ENCODE results near the gene WDR72. TPM values are rescaled to one million over a fixed set of nuclear protein-coding genes. Genes with fewer than 3 reads are reported as not detected.

Gene WDR72
- total RNA-seq, 2 experiments from 2014 or later = not detected

- no peaks in the 10 kb centered on the region for H3K79me2 ChIP-seq (ENCODE audit: insufficient read depth, low read depth, low read length)
- CTCF ChIA-PET (ENCODE audit: unreplicated experiment) = no interaction called here
- BruUV-seq (replicated peaks) = no TSS peak
- H4K20me1 ChIP-seq (ENCODE audit: insufficient read depth, low read length) = no peaks in the 10 kb centered on the region
- no peaks in the 10 kb centered on the region for H3K4me1 ChIP-seq (ENCODE audit: insufficient read depth, low read length, poor library complexity, severe bottlenecking)
- H3K36me3 ChIP-seq (ENCODE audit: insufficient read depth, low read length) = no peaks in the 10 kb centered on the region
- no peak overlapping the region for H3K4me2 ChIP-seq (ENCODE audit: low read length)
- no peak for DNase-seq (ENCODE audit: low spot score)
- POLR2A ChIA-PET = interaction anchor here (0.6 kb wide), 1 partner anchor 258 kb away, joined by 4 read pairs; no protein-coding TSS in a partner anchor
- H3K27ac ChIP-seq (ENCODE audit: low read depth, low read length, poor library complexity, severe bottlenecking) = no peak overlapping the region
- H3K9me3 ChIP-seq (ENCODE audit: low read length) = no peaks in the 10 kb centered on the region
- TF ChIP-seq CTCF (conservative IDR thresholded peaks at IDR 0.05; ENCODE audit: low read length) = no peak
- no peak for TF ChIP-seq EZH2phosphoT487 (IDR thresholded peaks at IDR 0.05; ENCODE audit: borderline replicate concordance, low read depth, low read length)
- no peak overlapping the region for H3K4me3 ChIP-seq (ENCODE audit: low read depth, low read length, poor library complexity, severe bottlenecking)
- H3K9me2 ChIP-seq (ENCODE audit: insufficient read depth, low read length) = no peaks in the 10 kb centered on the region
- intact Hi-C loops (cut with micrococcal nuclease; ENCODE audit: unreplicated experiment) = no loop called here
- H2AFZ ChIP-seq (ENCODE audit: low read length) = no peak overlapping the region
Measured at GRCh38 chr15:53634517-53635106, 124.9 kb downstream of the WDR72 start.

GRCh38 chr15:53627279-53627678 is 132.2 kb downstream of the WDR72 start:
- ChIA-PET POLR2A (no interaction called here), CTCF (ENCODE audit: unreplicated experiment) (no interaction called here)
- Histone ChIP-seq H4K20me1 (ENCODE audit: insufficient read depth, low read length) (no peaks in the 10 kb centered on the region), H3K4me2 (ENCODE audit: low read length) (no peak overlapping the region), H3K79me2 (ENCODE audit: insufficient read depth, low read depth, low read length) (no peaks in the 10 kb centered on the region), H3K4me1 (ENCODE audit: insufficient read depth, low read length, poor library complexity, severe bottlenecking) (no peaks in the 10 kb centered on the region), H3K9me2 (ENCODE audit: insufficient read depth, low read length) (no peaks in the 10 kb centered on the region), H3K36me3 (ENCODE audit: insufficient read depth, low read length) (no peaks in the 10 kb centered on the region), H3K9me3 (ENCODE audit: low read length) (no peaks in the 10 kb centered on the region), H3K4me3 (ENCODE audit: low read depth, low read length, poor library complexity, severe bottlenecking) (no peak overlapping the region), H2AFZ (ENCODE audit: low read length) (no peak overlapping the region), H3K27ac (ENCODE audit: low read depth, low read length, poor library complexity, severe bottlenecking) (no peak overlapping the region)
- TF ChIP-seq CTCF (conservative IDR thresholded peaks at IDR 0.05; ENCODE audit: low read length) (no peak), EZH2phosphoT487 (IDR thresholded peaks at IDR 0.05; ENCODE audit: borderline replicate concordance, low read depth, low read length) (no peak)
- BruUV-seq (replicated peaks) = no TSS peak
- no peak for DNase-seq (ENCODE audit: low spot score)
- intact Hi-C loops (cut with micrococcal nuclease; ENCODE audit: unreplicated experiment) = no loop called here

- Histone ChIP-seq H3K36me3 (ENCODE audit: insufficient read depth, low read length) (no peaks in the 10 kb centered on the region), H3K79me2 (ENCODE audit: insufficient read depth, low read depth, low read length) (no peaks in the 10 kb centered on the region), H3K27ac (ENCODE audit: low read depth, low read length, poor library complexity, severe bottlenecking) (no peak overlapping the region), H3K4me3 (ENCODE audit: low read depth, low read length, poor library complexity, severe bottlenecking) (no peak overlapping the region), H4K20me1 (ENCODE audit: insufficient read depth, low read length) (no peaks in the 10 kb centered on the region), H3K9me3 (ENCODE audit: low read length) (no peaks in the 10 kb centered on the region), H3K4me2 (ENCODE audit: low read length) (no peak overlapping the region), H3K9me2 (ENCODE audit: insufficient read depth, low read length) (no peaks in the 10 kb centered on the region), H3K4me1 (ENCODE audit: insufficient read depth, low read length, poor library complexity, severe bottlenecking) (no peaks in the 10 kb centered on the region), H2AFZ (ENCODE audit: low read length) (no peak overlapping the region)
- ChIA-PET CTCF (ENCODE audit: unreplicated experiment) (no interaction called here), POLR2A (interaction anchor here (0.6 kb wide), 1 partner anchor 25 kb away, joined by 3 read pairs; no protein-coding TSS in a partner anchor)
- intact Hi-C loops (cut with micrococcal nuclease; ENCODE audit: unreplicated experiment) = no loop called here
- no TSS peak for BruUV-seq (replicated peaks)
- no peak for TF ChIP-seq EZH2phosphoT487 (IDR thresholded peaks at IDR 0.05; ENCODE audit: borderline replicate concordance, low read depth, low read length)
- DNase-seq (ENCODE audit: low spot score) = no peak
Measured at GRCh38 chr15:53625962-53626845, 133.3 kb downstream of the WDR72 start.
